SK-N-SH (cell line): ENCODE data around the gene IPO9. TPM values are rescaled to one million over a fixed set of nuclear protein-coding genes. Genes with fewer than 3 reads are reported as not detected.

Experiments used
- CTCF ChIA-PET: fragments of 300-600, 350-600 bp; formaldehyde crosslinking; extraction: SDS; loops from one replicate; lab custom pipeline; 2021; lab: Yijun Ruan, JAX
- POLR2A ChIA-PET: fragments of 350-600 bp; sonication (Branson Sonifier 250); formaldehyde crosslinking; extraction: SDS; loops from one replicate; lab custom pipeline; 2020; ENCODE audit warnings: antibody characterized with exemption, inconsistent platforms; lab: Yijun Ruan, JAX
- DNase-seq: peaks from one replicate; pipeline ENCODE4 v3.0.0; 2012
- H2AFZ ChIP-seq: fragments of 200-600 bp; sonication (generic); 2 replicates; pipeline ENCODE4 v1.8.1; 2016; ENCODE audit warnings: antibody characterized with exemption, mild to moderate bottlenecking, low read depth
- H3F3A ChIP-seq: fragments of 200-600 bp; sonication (generic); replicated peaks from 2 replicates; pipeline ENCODE3; 2016; ENCODE audit warnings: antibody characterized with exemption, mild to moderate bottlenecking; ENCODE audit not compliant: insufficient read depth
- H3K27ac ChIP-seq, 2 experiments: fragments of 200-500 bp in 1 of 2; fragments of 200-600 bp in 1 of 2; sonication (Bioruptor generic) in 1 of 2; sonication (generic), shearing (Covaris generic) in 1 of 2; 2 replicates each; pipeline versions ENCODE4 v1.5.1 to v1.6.1; 2014 to 2016; ENCODE audit warnings: low read depth in 2 of 2, inconsistent platforms in 1 of 2, low read length in 1 of 2, mild to moderate bottlenecking in 1 of 2, mixed read lengths in 1 of 2
- H3K27me3 ChIP-seq: fragments of 200-600 bp; sonication (generic), shearing (Covaris generic); 2 replicates; pipeline ENCODE4 v1.6.1; 2016; ENCODE audit warnings: mixed run types; ENCODE audit not compliant: insufficient read depth
- H3K36me3 ChIP-seq, 2 experiments: fragments of 200-500 bp in 1 of 2; fragments of 200-600 bp in 1 of 2; sonication (Bioruptor generic) in 1 of 2; sonication (generic) in 1 of 2; replicated peaks in 1 of 2; 2 replicates each; pipeline versions ENCODE3 to v1.5.1; 2014 to 2016; ENCODE audit warnings: low read length in 1 of 2, mild to moderate bottlenecking in 1 of 2; ENCODE audit not compliant: insufficient read depth in 2 of 2, control insufficient read depth in 1 of 2
- H3K4me1 ChIP-seq, 2 experiments: fragments of 200-500 bp in 1 of 2; fragments of 200-600 bp in 1 of 2; sonication (Bioruptor generic) in 1 of 2; sonication (generic), shearing (Covaris generic) in 1 of 2; 2 replicates each; pipeline versions ENCODE4 v1.5.1 to v1.6.1; 2014 to 2016; ENCODE audit warnings: low read depth in 1 of 2, low read length in 1 of 2, mixed run types in 1 of 2; ENCODE audit not compliant: insufficient read depth in 2 of 2, control insufficient read depth in 1 of 2
- H3K4me2 ChIP-seq: fragments of 200-600 bp; sonication (generic), shearing (Covaris generic); 2 replicates; pipeline ENCODE4 v1.6.1; 2017; ENCODE audit warnings: mixed run types
- H3K4me3 ChIP-seq, 2 experiments: fragments of 200-500 bp in 1 of 2; fragments of 200-600 bp in 1 of 2; sonication (Bioruptor generic) in 1 of 2; sonication (generic), shearing (Covaris generic) in 1 of 2; 2 replicates each; pipeline versions ENCODE4 v1.5.1 to v1.8.1; 2014 to 2016; ENCODE audit warnings: low read depth in 2 of 2, inconsistent platforms in 1 of 2, low read length in 1 of 2, mild to moderate bottlenecking in 1 of 2, mixed read lengths in 1 of 2, moderate library complexity in 1 of 2
- H3K79me2 ChIP-seq: fragments of 200-600 bp; sonication (generic); 2 replicates; pipeline ENCODE4 v1.8.1; 2017; ENCODE audit warnings: mild to moderate bottlenecking; ENCODE audit not compliant: insufficient read depth
- H3K9ac ChIP-seq: fragments of 200-600 bp; sonication (generic); 2 replicates; pipeline ENCODE4 v1.6.1; 2017; ENCODE audit warnings: mixed run types
- H3K9me2 ChIP-seq: fragments of 200-600 bp; sonication (generic); 2 replicates; pipeline ENCODE4 v1.6.1; 2017; ENCODE audit warnings: mixed run types
- H3K9me3 ChIP-seq: fragments of 200-600 bp; sonication (generic); 2 replicates; pipeline ENCODE4 v1.6.1; 2017; ENCODE audit warnings: mixed run types, mild to moderate bottlenecking, moderate library complexity
- H4K20me1 ChIP-seq: fragments of 200-600 bp; sonication (generic); 2 replicates; pipeline ENCODE4 v1.6.1; 2017; ENCODE audit warnings: mild to moderate bottlenecking, mixed run types; ENCODE audit not compliant: insufficient read depth
- CHD2 ChIP-seq: fragments of 150-350 bp; IDR thresholded peaks from 2 replicates; pipeline ENCODE4 v1.6.1; 2018; ENCODE audit warnings: low read length; ENCODE audit not compliant: partially characterized antibody
- CTCF ChIP-seq: fragments of 200-600 bp; sonication (generic); IDR thresholded peaks from 2 replicates; pipeline ENCODE4 v1.6.1; 2017; ENCODE audit warnings: antibody characterized with exemption, mild to moderate bottlenecking, moderate library complexity
- EP300 ChIP-seq, 2 experiments: IDR thresholded peaks; 2 replicates each; pipeline versions ENCODE4 v1.4.0 to v1.6.1; 2012; ENCODE audit warnings: borderline replicate concordance in 1 of 2, low read depth in 1 of 2, low read length in 1 of 2
- FOXJ3 ChIP-seq: sonication (generic); formaldehyde crosslinking; IDR thresholded peaks from 2 replicates; pipeline ENCODE4 v1.5.1; 2020; ENCODE audit warnings: mild to moderate bottlenecking, missing genetic modification reagents
- FOXM1 ChIP-seq: IDR thresholded peaks from 2 replicates; pipeline ENCODE4 v1.4.0; 2012; ENCODE audit warnings: low read depth, mild to moderate bottlenecking
- GATA2 ChIP-seq: sonication (generic); formaldehyde crosslinking; IDR thresholded peaks from 2 replicates; pipeline ENCODE4 v1.5.0; 2020; ENCODE audit warnings: mild to moderate bottlenecking, missing genetic modification reagents
- IRF3 ChIP-seq: fragments of 150-350 bp; IDR thresholded peaks from 2 replicates; pipeline ENCODE4 v1.6.1; 2016; ENCODE audit warnings: mild to moderate bottlenecking, low read depth, low read length
- JUND ChIP-seq: IDR thresholded peaks from 2 replicates; pipeline ENCODE4 v1.4.0; 2012
- MAX ChIP-seq: IDR thresholded peaks from 2 replicates; pipeline ENCODE4 v1.4.0; 2012; ENCODE audit warnings: low read depth
- NFIC ChIP-seq: IDR thresholded peaks from 2 replicates; pipeline ENCODE4 v1.4.0; 2012; ENCODE audit warnings: borderline replicate concordance
- NRF1 ChIP-seq: IDR thresholded peaks from 2 replicates; pipeline ENCODE4 v1.6.1; 2012; ENCODE audit warnings: low read depth, mild to moderate bottlenecking, low read length
- PBX3 ChIP-seq: IDR thresholded peaks from 2 replicates; pipeline ENCODE4; 2012
- RCOR1 ChIP-seq: fragments of 150-350 bp; IDR thresholded peaks from 2 replicates; pipeline ENCODE4 v1.6.1; 2017; ENCODE audit warnings: antibody characterized with exemption, low read length
- REST ChIP-seq: IDR thresholded peaks from 2 replicates; pipeline ENCODE4 v1.6.1; 2012; ENCODE audit warnings: mild to moderate bottlenecking, low read depth, low read length, moderate library complexity
- RXRA ChIP-seq: IDR thresholded peaks from 2 replicates; pipeline ENCODE4 v1.4.0; 2012; ENCODE audit warnings: low read depth, mild to moderate bottlenecking, borderline replicate concordance
- SMC3 ChIP-seq: IDR thresholded peaks from 2 replicates; pipeline ENCODE4 v1.6.1; 2012; ENCODE audit warnings: low read depth, low read length, improper control_type of control experiment
- TEAD4 ChIP-seq: IDR thresholded peaks from 2 replicates; pipeline ENCODE4 v1.4.0; 2012; ENCODE audit warnings: mild to moderate bottlenecking, borderline replicate concordance; ENCODE audit not compliant: insufficient read depth
- USF1 ChIP-seq: IDR thresholded peaks from 2 replicates; pipeline ENCODE4 v1.4.0; 2012; ENCODE audit warnings: low read depth, borderline replicate concordance
- USF2 ChIP-seq: fragments of 150-350 bp; IDR thresholded peaks from 2 replicates; pipeline ENCODE4 v1.6.1; 2017; ENCODE audit warnings: antibody characterized with exemption, low read length, low read depth, borderline replicate concordance
- YY1 ChIP-seq: IDR thresholded peaks from 2 replicates; pipeline ENCODE4 v1.4.0; 2012; ENCODE audit warnings: low read depth, mild to moderate bottlenecking
- WGBS: methylation state at CpG from one replicate; pipeline ENCODE4 v1.1.6; 2017; ENCODE audit warnings: low lambda C conversion rate; 5-methylcytosine and 5-hydroxymethylcytosine counted together
- polyA plus RNA-seq, 3 experiments: library from polyadenylated mRNA; depleted of rRNA; stranded (reverse); fragments of >200 nt; gene quantifications; 2 replicates each; pipeline ENCODE4 v1.2.3, GENCODE V29; 2012

The IPO9 gene
- polyA plus RNA-seq, 1 of the 3 experiments (the other 2 are of a cell fraction), result 24.5 TPM

GRCh38 chr1:201827321-201828216 lies 1.4 kb upstream of the IPO9 start:
- peaks cover 12 to 28% of the 10 kb centered on the region in 2 experiments for H3K4me1 ChIP-seq
- TF ChIP-seq YY1 (no peak), EP300 (IDR thresholded peaks at IDR 0.05; ENCODE audit: borderline replicate concordance in 1 of 2, low read depth in 1 of 2, low read length in 1 of 2) (no peak), PBX3 (no peak), CHD2 (no peak), SMC3 (no peak), CTCF (no peak), USF2 (no peak), MAX (no peak), RXRA (no peak), TEAD4 (no peak), NRF1 (no peak), USF1 (no peak), GATA2 (CRISPR knock-in tag) (no peak), REST (no peak), FOXM1 (no peak), IRF3 (no peak), RCOR1 (no peak), NFIC (no peak), JUND (no peak), FOXJ3 (CRISPR knock-in tag) (no peak)
- ChIA-PET POLR2A (no interaction called here), CTCF (interaction anchor here (0.7 to 3.3 kb wide), 13 partner anchors 8 to 315 kb away, joined by 3 to 9 read pairs (median 4); no protein-coding TSS in a partner anchor)
- 87% methylated on average over 8 of the region's 8 CpGs for WGBS
- peak overlapping the region in 1 of 2 experiments; percentile 95; a peak in 2 of 4 replicates for H3K27ac ChIP-seq
- H2AFZ ChIP-seq, result no peak overlapping the region
- no peaks in the 10 kb centered on the region for H3K27me3 ChIP-seq
- H3K79me2 ChIP-seq, result peaks cover 47% of the 10 kb centered on the region
- no peaks in the 10 kb centered on the region for H3K9me2 ChIP-seq
- peak overlapping the region in 1 of 2 experiments; percentile 97; a peak in 1 of 4 replicates for H3K4me3 ChIP-seq
- peaks cover 21% of the 10 kb centered on the region for H4K20me1 ChIP-seq
- H3K36me3 ChIP-seq, result peaks cover 15 to 34% of the 10 kb centered on the region in 2 experiments
- DNase-seq, result no peak
- H3K9me3 ChIP-seq, result no peaks in the 10 kb centered on the region
- H3F3A ChIP-seq, result peaks cover 60% of the 10 kb centered on the region
- H3K4me2 ChIP-seq, result peak overlapping the region; percentile 70
- peak overlapping the region; percentile 99; the same call in 1 of the 2 replicates for H3K9ac ChIP-seq
